Endothelial cell (in vitro differentiated cells): ENCODE measurements around the gene PRKCSH. TPM values are rescaled to one million over a fixed set of nuclear protein-coding genes. Genes with fewer than 3 reads are reported as not detected.
A peak's percentile ranks its signal among the peaks of the same experiment; 100 is the strongest.

ENCODE experiments used
- DNase-seq: peaks from one replicate; pipeline ENCODE4 v3.0.0; 2021; ENCODE audit warnings: low spot score
- H3K27ac Mint-ChIP-seq: one replicate; pipeline ENCODE4 v1.8.0; 2021; ENCODE audit warnings: mixed read lengths, inconsistent platforms; ENCODE audit not compliant: unreplicated experiment
- H3K27me3 Mint-ChIP-seq: one replicate; pipeline ENCODE4 v1.8.0; 2021; ENCODE audit warnings: mild to moderate bottlenecking, moderate library complexity, mixed read lengths, inconsistent platforms; ENCODE audit not compliant: unreplicated experiment
- H3K36me3 Mint-ChIP-seq: one replicate; pipeline ENCODE4 v1.8.0; 2021; ENCODE audit warnings: mild to moderate bottlenecking, low read depth, mixed read lengths, inconsistent platforms; ENCODE audit not compliant: unreplicated experiment
- H3K4me1 Mint-ChIP-seq: one replicate; pipeline ENCODE4 v1.8.0; 2021; ENCODE audit warnings: mild to moderate bottlenecking, mixed read lengths, inconsistent platforms; ENCODE audit not compliant: unreplicated experiment
- H3K4me3 Mint-ChIP-seq: one replicate; pipeline ENCODE4 v1.8.0; 2021; ENCODE audit warnings: mild to moderate bottlenecking, mixed read lengths, inconsistent platforms; ENCODE audit not compliant: unreplicated experiment
- H3K9me3 Mint-ChIP-seq: one replicate; pipeline ENCODE4 v1.8.0; 2021; ENCODE audit warnings: mixed read lengths, inconsistent platforms; ENCODE audit not compliant: unreplicated experiment
- CTCF ChIP-seq: fragments of 200-600 bp; sonication (generic); IDR thresholded peaks from one replicate; pipeline ENCODE4 v1.5.0; 2021; ENCODE audit warnings: antibody characterized with exemption; ENCODE audit not compliant: unreplicated experiment
- total RNA-seq: library from RNA; stranded (reverse); fragmentation: NEBNext Ultra II Directional; extraction: Animal tissue kit (Norgen Biotek cat#: 25700); gene quantifications from one replicate; pipeline ENCODE4 v1.2.1, GENCODE V29; 2021; ENCODE audit not compliant: unreplicated experiment

PRKCSH gene
- total RNA-seq, 1 donor from 2014 or later, result 466 TPM

GRCh38 chr19:11421371-11422098 lies 13.9 kb upstream of the PRKCSH start:
- H3K4me1 Mint-ChIP-seq, result peaks cover 2% of the 10 kb centered on the region
- peak; percentile 48 for DNase-seq
- H3K27me3 Mint-ChIP-seq, result peaks cover 25% of the 10 kb centered on the region
- H3K4me3 Mint-ChIP-seq, result no peak overlapping the region
- TF ChIP-seq CTCF, result no peak
- H3K9me3 Mint-ChIP-seq, result no peaks in the 10 kb centered on the region
- no peaks in the 10 kb centered on the region for H3K36me3 Mint-ChIP-seq
- no peak overlapping the region for H3K27ac Mint-ChIP-seq

DNA sequence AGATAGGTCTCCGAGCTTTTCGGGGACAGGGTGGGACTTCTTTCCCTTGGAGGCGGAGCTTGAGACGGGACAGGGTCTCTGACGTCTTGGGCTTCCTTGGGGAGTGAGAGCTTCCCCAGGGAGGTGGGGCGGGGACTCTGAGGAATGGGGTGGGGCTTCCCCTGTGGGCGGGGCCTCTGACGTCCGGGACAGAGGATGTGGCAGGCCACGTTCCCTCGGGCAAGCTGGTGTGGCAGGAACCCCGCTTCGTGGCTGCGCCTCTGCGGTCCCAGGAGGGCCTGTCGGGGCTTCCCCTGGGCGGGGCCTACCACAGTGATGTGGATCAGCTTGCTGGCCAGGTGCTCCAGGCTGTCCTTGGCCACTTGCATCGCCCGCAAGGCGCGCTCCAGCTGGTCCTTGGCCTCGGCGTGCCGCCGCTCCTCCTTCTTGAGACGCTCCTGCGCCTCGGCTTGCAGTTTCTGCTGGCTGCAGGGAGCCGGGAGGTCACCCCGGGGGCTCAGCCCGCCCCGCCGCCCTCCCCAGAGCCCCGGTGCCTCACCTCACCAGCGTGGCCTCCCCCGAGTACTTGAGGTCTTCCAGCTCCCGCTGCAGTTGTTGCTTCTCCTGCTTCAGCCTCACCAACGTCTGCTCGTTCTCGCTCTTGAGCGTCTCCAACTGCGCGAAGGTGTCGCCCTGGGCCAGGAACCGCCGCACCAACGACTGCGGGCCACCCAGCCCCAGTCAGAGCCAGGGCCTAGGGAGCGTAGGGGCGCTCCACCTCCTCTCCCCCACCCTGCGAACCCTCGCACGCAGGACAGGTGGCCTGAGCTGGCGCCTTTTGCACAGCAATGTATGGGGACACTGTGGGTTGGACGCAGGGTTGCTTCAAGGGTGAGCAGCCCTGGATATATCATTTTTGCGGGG lies 13.0 kb upstream of the PRKCSH start:
- H3K4me1 Mint-ChIP-seq, result peaks cover 2% of the 10 kb centered on the region
- no peaks in the 10 kb centered on the region for H3K36me3 Mint-ChIP-seq
- no peak overlapping the region for H3K27ac Mint-ChIP-seq
- no peaks in the 10 kb centered on the region for H3K9me3 Mint-ChIP-seq
- no peak overlapping the region for H3K4me3 Mint-ChIP-seq
- peaks cover 25% of the 10 kb centered on the region for H3K27me3 Mint-ChIP-seq
- no peak for TF ChIP-seq CTCF
- peak; percentile 39 for DNase-seq

- Mint-ChIP-seq H3K9me3 (no peaks in the 10 kb centered on the region), H3K27me3 (peaks cover 21% of the 10 kb centered on the region)
Measured at GRCh38 chr19:11423164-11423790, 12.2 kb upstream of the PRKCSH start.

GRCh38 chr19:11423791-11424181 lies 11.6 kb upstream of the PRKCSH start:
- no peak for DNase-seq
- H3K36me3 Mint-ChIP-seq, result no peaks in the 10 kb centered on the region
- no peak for TF ChIP-seq CTCF
- H3K27ac Mint-ChIP-seq, result no peak overlapping the region
- peaks cover 20% of the 10 kb centered on the region for H3K27me3 Mint-ChIP-seq
- H3K9me3 Mint-ChIP-seq, result no peaks in the 10 kb centered on the region
- H3K4me1 Mint-ChIP-seq, result peaks cover 2% of the 10 kb centered on the region
- no peak overlapping the region for H3K4me3 Mint-ChIP-seq

More at GRCh38 chr19:11423164-11423790, 12.2 kb upstream of the PRKCSH start:
- Mint-ChIP-seq H3K4me1 (peaks cover 2% of the 10 kb centered on the region), H3K4me3 (no peak overlapping the region), H3K27ac (no peak overlapping the region), H3K36me3 (no peaks in the 10 kb centered on the region)
- DNase-seq, result no peak
- TF ChIP-seq CTCF, result no peak
